ENCODE data around the gene KMT2B. TPM values are rescaled to one million over a fixed set of nuclear protein-coding genes. Genes with fewer than 3 reads are reported as not detected.

The KMT2B gene
- total RNA-seq, 1 donor = 6.5 TPM

GRCh38 chr19:35715981-35716800 lies 1.6 kb upstream of the KMT2B start:
- H3K4me1 ChIP-seq (ENCODE audit: insufficient read depth, low read length) = peaks cover 17% of the 10 kb centered on the region
- H3K4me2 ChIP-seq (ENCODE audit: insufficient read depth, low read length) = peak overlapping the region; percentile 89
- no peak overlapping the region for H3K27ac ChIP-seq (ENCODE audit: low read depth, low read length)
- DNase-seq (ENCODE audit: insufficient read length, low spot score, missing footprints) = peak; percentile 98
- no peaks in the 10 kb centered on the region for H3K9me3 ChIP-seq (ENCODE audit: low read depth, low read length)
- H4K20me1 ChIP-seq (ENCODE audit: insufficient read depth, low read length) = peaks cover 19% of the 10 kb centered on the region
- peaks cover 33% of the 10 kb centered on the region for H3K79me2 ChIP-seq (ENCODE audit: insufficient read depth, low read length)
- peak overlapping the region; percentile 80 for H3K4me3 ChIP-seq (ENCODE audit: insufficient read depth, low read length)
- H3K27me3 ChIP-seq (ENCODE audit: insufficient read depth, low read length) = no peaks in the 10 kb centered on the region
- peak overlapping the region; percentile 96 for H2AFZ ChIP-seq (ENCODE audit: low read length)
- H3K36me3 ChIP-seq (ENCODE audit: insufficient read depth, low read length) = peaks cover 6% of the 10 kb centered on the region
- TF ChIP-seq CTCF (IDR thresholded peaks at IDR 0.05; ENCODE audit: extremely low read depth, low read depth, low read length) = no peak

- H3K36me3 ChIP-seq (ENCODE audit: insufficient read depth, low read length) = peaks cover 12% of the 10 kb centered on the region
- H3K27me3 ChIP-seq (ENCODE audit: insufficient read depth, low read length) = no peaks in the 10 kb centered on the region
- DNase-seq (ENCODE audit: insufficient read length, low spot score, missing footprints) = peak; percentile 100
- H4K20me1 ChIP-seq (ENCODE audit: insufficient read depth, low read length) = peaks cover 25% of the 10 kb centered on the region
- peak overlapping the region; percentile 80 for H3K4me3 ChIP-seq (ENCODE audit: insufficient read depth, low read length)
- no peaks in the 10 kb centered on the region for H3K9me3 ChIP-seq (ENCODE audit: low read depth, low read length)
- peak overlapping the region; percentile 20 for H3K27ac ChIP-seq (ENCODE audit: low read depth, low read length)
- peaks cover 17% of the 10 kb centered on the region for H3K4me1 ChIP-seq (ENCODE audit: insufficient read depth, low read length)
- H3K4me2 ChIP-seq (ENCODE audit: insufficient read depth, low read length) = peak overlapping the region; percentile 89
- peak; percentile 78 for TF ChIP-seq CTCF (IDR thresholded peaks at IDR 0.05; ENCODE audit: extremely low read depth, low read depth, low read length)
- H2AFZ ChIP-seq (ENCODE audit: low read length) = peak overlapping the region; percentile 96
- peaks cover 39% of the 10 kb centered on the region for H3K79me2 ChIP-seq (ENCODE audit: insufficient read depth, low read length)
These were observed 770 bp upstream of the KMT2B start for GRCh38 chr19:35716801-35717664.

GRCh38 chr19:35718345-35719041 lies 690 bp downstream of the KMT2B start:
- H3K4me1 ChIP-seq (ENCODE audit: insufficient read depth, low read length) = peaks cover 17% of the 10 kb centered on the region
- no peaks in the 10 kb centered on the region for H3K9me3 ChIP-seq (ENCODE audit: low read depth, low read length)
- H3K79me2 ChIP-seq (ENCODE audit: insufficient read depth, low read length) = peaks cover 50% of the 10 kb centered on the region
- peak; percentile 96 for DNase-seq (ENCODE audit: insufficient read length, low spot score, missing footprints)
- H4K20me1 ChIP-seq (ENCODE audit: insufficient read depth, low read length) = peaks cover 25% of the 10 kb centered on the region
- no peak for TF ChIP-seq CTCF (IDR thresholded peaks at IDR 0.05; ENCODE audit: extremely low read depth, low read depth, low read length)
- peak overlapping the region; percentile 84 for H3K4me2 ChIP-seq (ENCODE audit: insufficient read depth, low read length)
- H3K36me3 ChIP-seq (ENCODE audit: insufficient read depth, low read length) = peaks cover 27% of the 10 kb centered on the region
- peak overlapping the region; percentile 56 for H3K27ac ChIP-seq (ENCODE audit: low read depth, low read length)
- no peaks in the 10 kb centered on the region for H3K27me3 ChIP-seq (ENCODE audit: insufficient read depth, low read length)
- peak overlapping the region; percentile 29 for H2AFZ ChIP-seq (ENCODE audit: low read length)
- peak overlapping the region; percentile 90 for H3K4me3 ChIP-seq (ENCODE audit: insufficient read depth, low read length)
